Sigmoid colon (tissue), 4 donors: Measurements from ENCODE around the gene CCDC171.

ENCODE experiments used
- EP300 ChIP-seq, 4 donors: sonication (generic); formaldehyde crosslinking; IDR thresholded peaks; one replicate each; pipeline ENCODE4 v1.6.1; 2017; ENCODE audit warnings: antibody characterized with exemption in 4 of 4
- POLR2A ChIP-seq, 2 donors: fragments of 450-650 bp; IDR thresholded peaks; one replicate each; pipeline ENCODE4 v1.6.1; 2016; ENCODE audit warnings: antibody characterized with exemption in 2 of 2, mild to moderate bottlenecking in 2 of 2, moderate library complexity in 2 of 2
- POLR2AphosphoS5 ChIP-seq, 4 donors: sonication (generic); formaldehyde crosslinking; IDR thresholded peaks; one replicate each; pipeline ENCODE4 v1.6.1; 2017; ENCODE audit warnings: antibody characterized with exemption in 4 of 4
- TF ChIP-seq, protein P1 (sequence below), 4 experiments: fragments of 450-650 bp in 3 of 4; fragments of 200-600 bp in 1 of 4; IDR thresholded peaks; one replicate each; pipeline ENCODE4 v1.5.1; 2016 to 2019; ENCODE audit warnings: antibody characterized with exemption in 4 of 4, mild to moderate bottlenecking in 3 of 4, moderate library complexity in 2 of 4

GRCh38 chr9:15885464-15885863 is 332.6 kb downstream of the CCDC171 start:
- TF ChIP-seq, protein P1, sequence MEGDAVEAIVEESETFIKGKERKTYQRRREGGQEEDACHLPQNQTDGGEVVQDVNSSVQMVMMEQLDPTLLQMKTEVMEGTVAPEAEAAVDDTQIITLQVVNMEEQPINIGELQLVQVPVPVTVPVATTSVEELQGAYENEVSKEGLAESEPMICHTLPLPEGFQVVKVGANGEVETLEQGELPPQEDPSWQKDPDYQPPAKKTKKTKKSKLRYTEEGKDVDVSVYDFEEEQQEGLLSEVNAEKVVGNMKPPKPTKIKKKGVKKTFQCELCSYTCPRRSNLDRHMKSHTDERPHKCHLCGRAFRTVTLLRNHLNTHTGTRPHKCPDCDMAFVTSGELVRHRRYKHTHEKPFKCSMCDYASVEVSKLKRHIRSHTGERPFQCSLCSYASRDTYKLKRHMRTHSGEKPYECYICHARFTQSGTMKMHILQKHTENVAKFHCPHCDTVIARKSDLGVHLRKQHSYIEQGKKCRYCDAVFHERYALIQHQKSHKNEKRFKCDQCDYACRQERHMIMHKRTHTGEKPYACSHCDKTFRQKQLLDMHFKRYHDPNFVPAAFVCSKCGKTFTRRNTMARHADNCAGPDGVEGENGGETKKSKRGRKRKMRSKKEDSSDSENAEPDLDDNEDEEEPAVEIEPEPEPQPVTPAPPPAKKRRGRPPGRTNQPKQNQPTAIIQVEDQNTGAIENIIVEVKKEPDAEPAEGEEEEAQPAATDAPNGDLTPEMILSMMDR (IDR thresholded peaks at IDR 0.05), result no peak
- no peak for TF ChIP-seq POLR2A (IDR thresholded peaks at IDR 0.05)
- TF ChIP-seq POLR2AphosphoS5 (IDR thresholded peaks at IDR 0.05), result no peak
- no peak for TF ChIP-seq EP300 (IDR thresholded peaks at IDR 0.05)
